ENCODE measurements around the gene MYOCOS. TPM values are rescaled to one million over a fixed set of nuclear protein-coding genes. Genes with fewer than 3 reads are reported as not detected.
"Not testable (repeated sequence)": the region's sequence is repeated elsewhere in the genome, so short reads cannot be mapped to it uniquely, and the experiment has no call there.

The MYOCOS gene
- polyA plus RNA-seq, 3 donors = 0.52 to 0.86 (median 0.81) TPM

GRCh38 chr1:171615122-171615906 is 6.7 kb upstream of the MYOCOS start:
- DNase-seq (ENCODE audit: extremely low read depth in 1 of 11, low read depth in 9 of 11, low spot score in 4 of 11) = not testable (repeated sequence)

- DNase-seq (ENCODE audit: extremely low read depth in 1 of 11, low read depth in 9 of 11, low spot score in 4 of 11) = no peak
These were observed 5.5 kb upstream of the MYOCOS start for GRCh38 chr1:171616586-171616985.

GRCh38 chr1:171623651-171624331 is 1.7 kb downstream of the MYOCOS start:
- no peak for DNase-seq (ENCODE audit: extremely low read depth in 1 of 11, low read depth in 9 of 11, low spot score in 4 of 11)

GRCh38 chr1:171625225-171625624 is 3.2 kb downstream of the MYOCOS start:
- DNase-seq (ENCODE audit: extremely low read depth in 1 of 11, low read depth in 9 of 11, low spot score in 4 of 11) = no peak

GRCh38 chr1:171627020-171627419 is 5.0 kb downstream of the MYOCOS start:
- no peak for DNase-seq (ENCODE audit: extremely low read depth in 1 of 11, low read depth in 9 of 11, low spot score in 4 of 11)

- DNase-seq (ENCODE audit: extremely low read depth in 1 of 11, low read depth in 9 of 11, low spot score in 4 of 11) = no peak
These were observed 6.2 kb downstream of the MYOCOS start for GRCh38 chr1:171628225-171628624.

- no peak for DNase-seq (ENCODE audit: extremely low read depth in 1 of 11, low read depth in 9 of 11, low spot score in 4 of 11)
These were observed 13.6 kb downstream of the MYOCOS start for GRCh38 chr1:171635661-171636060.

- DNase-seq (ENCODE audit: extremely low read depth in 1 of 11, low read depth in 9 of 11, low spot score in 4 of 11) = no peak
These were observed 14.1 kb downstream of the MYOCOS start for GRCh38 chr1:171636141-171636540.

GRCh38 chr1:171637928-171638576 is 16.0 kb downstream of the MYOCOS start:
- DNase-seq (ENCODE audit: extremely low read depth in 1 of 11, low read depth in 9 of 11, low spot score in 4 of 11) = no peak

GRCh38 chr1:171640225-171640624 is 18.2 kb downstream of the MYOCOS start:
- DNase-seq (ENCODE audit: extremely low read depth in 1 of 11, low read depth in 9 of 11, low spot score in 4 of 11) = no peak

GRCh38 chr1:171641076-171641864 is 19.2 kb downstream of the MYOCOS start:
- DNase-seq (ENCODE audit: extremely low read depth in 1 of 11, low read depth in 9 of 11, low spot score in 4 of 11) = no peak

GRCh38 chr1:171642197-171642596 is 20.2 kb downstream of the MYOCOS start:
- no peak for DNase-seq (ENCODE audit: extremely low read depth in 1 of 11, low read depth in 9 of 11, low spot score in 4 of 11)

GRCh38 chr1:171643156-171643555 is 21.1 kb downstream of the MYOCOS start:
- no peak for DNase-seq (ENCODE audit: extremely low read depth in 1 of 11, low read depth in 9 of 11, low spot score in 4 of 11)

- DNase-seq (ENCODE audit: extremely low read depth in 1 of 11, low read depth in 9 of 11, low spot score in 4 of 11) = peak; percentile 69 to 88 (median 81)
These were observed 22.9 kb downstream of the MYOCOS start for GRCh38 chr1:171644805-171645483.

GRCh38 chr1:171645553-171646248 is 23.7 kb downstream of the MYOCOS start:
- no peak for DNase-seq (ENCODE audit: extremely low read depth in 1 of 11, low read depth in 9 of 11, low spot score in 4 of 11)

- DNase-seq (ENCODE audit: extremely low read depth in 1 of 11, low read depth in 9 of 11, low spot score in 4 of 11) = no peak
These were observed 24.2 kb downstream of the MYOCOS start for GRCh38 chr1:171646249-171646560.

- no peak for DNase-seq (ENCODE audit: extremely low read depth in 1 of 11, low read depth in 9 of 11, low spot score in 4 of 11)
These were observed 30.3 kb downstream of the MYOCOS start, which contains the start of gene MYOC for GRCh38 chr1:171652234-171652822. TSS of gene MYOC (minus strand) at chr1:171652688. CDS start at chr1:171652611, 77 bp downstream.

GRCh38 chr1:171653796-171654195 is 31.8 kb downstream of the MYOCOS start:
- no peak for DNase-seq (ENCODE audit: extremely low read depth in 1 of 11, low read depth in 9 of 11, low spot score in 4 of 11)

Measured in renal cortex interstitium (tissue), 11 donors.